Esophagus squamous epithelium (tissue), 4 donors: Measurements from ENCODE around the gene LYPD4.

Experiments used
- CTCF ChIP-seq, 6 experiments: fragments of 450-650 bp in 4 of 6; fragments of 200-600 bp in 2 of 6; sonication (generic) in 2 of 6; IDR thresholded peaks; one replicate each; pipeline ENCODE4 v1.5.1; 2016 to 2019; ENCODE audit warnings: antibody characterized with exemption in 6 of 6, mild to moderate bottlenecking in 4 of 6, moderate library complexity in 4 of 6
- POLR2A ChIP-seq, 4 donors: fragments of 450-650 bp; IDR thresholded peaks; one replicate each; pipeline ENCODE4 v1.6.1; 2017; ENCODE audit warnings: antibody characterized with exemption in 4 of 4, mild to moderate bottlenecking in 4 of 4, moderate library complexity in 3 of 4

GRCh38 chr19:41882568-41883462 is 38.3 kb upstream of the LYPD4 start, which contains the start of gene ARHGEF1:
- no peak for TF ChIP-seq CTCF (IDR thresholded peaks at IDR 0.05)
- TF ChIP-seq POLR2A (IDR thresholded peaks at IDR 0.05) = peak in 2 of 4 donors; percentile 48 to 72
